Pancreas (tissue), 10 donors: ENCODE data around the gene ZBTB7A. TPM values are rescaled to one million over a fixed set of nuclear protein-coding genes. Genes with fewer than 3 reads are reported as not detected.

Source experiments
- ATAC-seq, 4 donors: fragments of 200-7000 bp; cut with Tn5 transposase; one replicate each; pipeline versions ENCODE4 v1.8.0 to v1.9.1; 2020; ENCODE audit warnings: mild to moderate bottlenecking in 4 of 4, moderate library complexity in 4 of 4
- DNase-seq, 6 donors: peaks; one replicate each; pipeline ENCODE4 v3.0.0-alpha.2; 2020
- FAIRE-seq: peaks from 2 replicates; lab custom pipeline; 2012; peaks lifted over from hg19 to GRCh38; lab: Jason Lieb, UNC
- H3K27ac ChIP-seq, 4 donors: fragments of 200-600 bp; sonication (generic); 1 replicate in 3 of 4; 2 replicates in 1 of 4; pipeline versions ENCODE4 v1.5.0 to v1.8.0; 2020
- H3K27me3 ChIP-seq, 4 donors: fragments of 200-600 bp; one replicate each; pipeline ENCODE4 v1.8.0; 2021
- H3K36me3 ChIP-seq, 3 donors: fragments of 200-600 bp; sonication (generic) in 1 of 3; one replicate each; pipeline versions ENCODE4 v1.5.0 to v1.8.0; 2020 to 2021
- H3K4me1 ChIP-seq, 3 donors: fragments of 200-600 bp; one replicate each; pipeline ENCODE4 v1.8.0; 2021
- H3K4me3 ChIP-seq, 4 donors: fragments of 200-600 bp; sonication (generic) in 2 of 4; one replicate each; pipeline versions ENCODE4 v1.5.0 to v1.8.0; 2020 to 2021
- H3K9me3 ChIP-seq, 4 donors: fragments of 200-600 bp; one replicate each; pipeline ENCODE4 v1.8.0; 2021
- CTCF ChIP-seq, 4 donors: fragments of 200-600 bp; sonication (generic) in 3 of 4; IDR thresholded peaks; one replicate each; pipeline versions ENCODE4 v1.5.0 to v1.8.0; 2021; ENCODE audit warnings: antibody characterized with exemption in 4 of 4
- WGBS, 2 donors: extraction: QIAGEN DNeasy Blood & Tissue Kit; methylation state at CpG; one replicate each; pipeline ENCODE4 v1.1.7; 2013; 5-methylcytosine and 5-hydroxymethylcytosine counted together
- intact Hi-C, 3 donors: fragments of 100-400 bp; cut with DNase I; formaldehyde crosslinking; loops; one replicate each; pipeline versions ENCODE4 v1.11.1 to v1.14.2; 2022
- polyA plus RNA-seq, 2 donors: library from polyadenylated mRNA; stranded (reverse); fragments of 200-250 nt; gene quantifications; one replicate each; pipeline ENCODE4 v1.2.3, GENCODE V29; 2013
- total RNA-seq, 6 donors: library from RNA; stranded (reverse); fragmentation: NEBNext Ultra II Directional in 4 of 6; extraction: Animal tissue kit (Norgen Biotek cat#: 25700) in 4 of 6; gene quantifications; one replicate each; pipeline versions ENCODE4 v1.2.1 to v1.2.4, GENCODE V29; 2021 to 2023
- donor health status: healthy with polysubstance abuse.
- donor health status: DM: no; HTN: no; CAD: no; lungs with moderate emphysema.
- donor health status: DM: no; HTN: no; CAD: no.
- donor health status: control.
- donor health status: control.
- donor health status: Bipolar disorder and iron deficiency.
- donor health status: DM: yes; HTN: yes; CAD: no.
- donor health status: DM: no; HTN: no; CAD: no.
- donor health status: DM: no; HTN: no; CAD: no.
- donor health status: DM: yes; HTN: yes; CAD: no.

The ZBTB7A gene
- total and polyA plus RNA-seq, 8 donors = 6.1 to 25.0 (median 13.2) TPM

GRCh38 chr19:4054441-4055208, 12.1 kb downstream of the ZBTB7A start:
- peaks cover 0 to 21% (median 8%) of the 10 kb centered on the region in 3 donors for H3K4me1 ChIP-seq

GRCh38 chr19:4053423-4054324, 13.0 kb downstream of the ZBTB7A start:
- DNase-seq (peak in 2 of 6 donors; percentile 17 to 57), ATAC-seq (no peak), FAIRE-seq (no peak)
- H3K9me3 ChIP-seq = no peaks in the 10 kb centered on the region
- H3K27me3 ChIP-seq = no peaks in the 10 kb centered on the region
- WGBS, 2 donors = 87 to 89% methylated on average over 74 to 82 of the region's 82 CpGs
- H3K36me3 ChIP-seq = peaks cover 0 to 23% (median 13%) of the 10 kb centered on the region in 3 donors
- H3K27ac ChIP-seq = no peak overlapping the region
- H3K4me1 ChIP-seq = peaks cover 0 to 12% (median 1%) of the 10 kb centered on the region in 3 donors
- no peak for TF ChIP-seq CTCF (IDR thresholded peaks at IDR 0.05)
- intact Hi-C loops = loop anchor here in 1 of 3 donors (5.0 kb wide), 1 partner anchor 36 kb away; no protein-coding TSS in a partner anchor
- H3K4me3 ChIP-seq = no peak overlapping the region

More at GRCh38 chr19:4054441-4055208, 12.1 kb downstream of the ZBTB7A start:
- DNase-seq (peak in 2 of 6 donors; percentile 6 to 58), FAIRE-seq (no peak), ATAC-seq (no peak)
- intact Hi-C loops = loop anchor here in 1 of 3 donors (5.0 kb wide), 1 partner anchor 37 kb away; no protein-coding TSS in a partner anchor
- 95 to 96% methylated on average over 76 to 91 of the region's 91 CpGs for WGBS, 2 donors
- Histone ChIP-seq H3K4me3 (no peak overlapping the region), H3K9me3 (no peaks in the 10 kb centered on the region), H3K36me3 (peaks cover 0 to 23% (median 13%) of the 10 kb centered on the region in 3 donors), H3K27ac (no peak overlapping the region), H3K27me3 (no peaks in the 10 kb centered on the region)
- no peak for TF ChIP-seq CTCF (IDR thresholded peaks at IDR 0.05)

GRCh38 chr19:4052993-4053422, 13.7 kb downstream of the ZBTB7A start:
- 43 to 51% methylated on average over 13 of the region's 13 CpGs for WGBS, 2 donors
- Histone ChIP-seq H3K4me1 (peaks cover 0 to 7% (median 0%) of the 10 kb centered on the region in 3 donors), H3K27ac (peak overlapping the region in 3 of 4 donors; percentile 36 to 75 (median 65)), H3K36me3 (peaks cover 0 to 23% (median 13%) of the 10 kb centered on the region in 3 donors), H3K4me3 (no peak overlapping the region), H3K27me3 (no peaks in the 10 kb centered on the region), H3K9me3 (no peaks in the 10 kb centered on the region)
- DNase-seq = peak in 1 of 6 donors; percentile 11
- no peak for FAIRE-seq
- ATAC-seq = peak in 2 of 4 donors; percentile 1 to 4
- intact Hi-C loops = loop anchor here in 1 of 3 donors (5.0 kb wide), 1 partner anchor 36 kb away; no protein-coding TSS in a partner anchor
- TF ChIP-seq CTCF (IDR thresholded peaks at IDR 0.05) = no peak

GRCh38 chr19:4052114-4052992, 14.3 kb downstream of the ZBTB7A start:
- Histone ChIP-seq H3K4me1 (peaks cover 0 to 6% (median 0%) of the 10 kb centered on the region in 3 donors), H3K36me3 (peaks cover 0 to 23% (median 13%) of the 10 kb centered on the region in 3 donors), H3K4me3 (no peak overlapping the region), H3K27me3 (no peaks in the 10 kb centered on the region), H3K9me3 (no peaks in the 10 kb centered on the region), H3K27ac (peak overlapping the region; percentile 36 to 75 (median 58))
- DNase-seq (peak; percentile 62 to 85 (median 72)), ATAC-seq (peak; percentile 59 to 78 (median 74)), FAIRE-seq (no peak)
- TF ChIP-seq CTCF (IDR thresholded peaks at IDR 0.05) = no peak
- 57 to 58% methylated on average over 20 to 27 of the region's 27 CpGs for WGBS, 2 donors
- intact Hi-C loops = loop anchor here in 1 of 3 donors (5.0 kb wide), 1 partner anchor 35 kb away; no protein-coding TSS in a partner anchor
